HG03521 (cell line): ENCODE data around the gene EPB41L1.

Experiments
- ATAC-seq: cut with Tn5 transposase; IDR thresholded peaks from one replicate; pipeline ENCODE4 v1.9.1; 2021; ENCODE audit warnings: mild to moderate bottlenecking, moderate library complexity; ENCODE audit not compliant: unreplicated experiment

The EPB41L1 gene

DNA sequence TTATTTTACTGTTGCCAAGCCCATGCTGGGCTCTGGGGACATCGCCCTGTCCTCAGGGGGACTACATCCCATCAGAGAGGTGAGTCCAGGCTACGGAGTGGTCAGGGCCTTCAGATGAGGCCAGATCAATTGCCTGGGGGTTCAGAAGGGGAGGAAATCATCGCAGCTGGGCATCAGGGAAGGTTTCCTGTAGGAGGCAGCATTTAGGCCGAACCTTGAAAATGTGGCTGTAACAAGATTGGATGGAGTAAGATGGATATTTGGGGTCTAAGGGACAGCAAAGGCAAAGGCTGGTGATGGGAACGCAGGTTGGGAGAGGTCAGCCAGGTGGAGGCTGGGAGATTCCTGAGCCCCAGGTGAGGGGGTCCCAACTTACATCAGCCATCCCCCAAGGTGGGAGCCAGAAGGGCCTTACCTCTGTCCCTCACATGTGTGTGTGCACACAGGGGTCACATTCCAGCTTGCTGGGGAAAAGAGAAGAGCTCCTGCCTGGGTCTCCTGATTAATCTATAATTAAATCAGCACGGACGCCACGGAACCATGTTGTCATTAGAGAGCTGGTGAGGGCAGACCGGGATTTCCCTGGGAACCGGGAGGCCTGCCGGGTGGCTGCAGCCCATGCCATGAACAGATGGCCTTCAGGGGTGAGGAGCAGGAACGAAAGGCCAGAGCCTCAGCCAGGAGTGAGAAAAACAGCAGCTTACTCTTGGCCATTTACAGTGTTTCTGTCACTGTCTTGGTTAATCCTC, 121.1 kb downstream of the EPB41L1 start:
- no peak for ATAC-seq

GRCh38 chr20:36277546-36277945, 123.0 kb downstream of the EPB41L1 start:
- no peak for ATAC-seq

GRCh38 chr20:36279362-36279761, 124.8 kb downstream of the EPB41L1 start:
- no peak for ATAC-seq

- ATAC-seq, result no peak
These were observed 125.2 kb downstream of the EPB41L1 start for GRCh38 chr20:36279776-36280175.

DNA sequence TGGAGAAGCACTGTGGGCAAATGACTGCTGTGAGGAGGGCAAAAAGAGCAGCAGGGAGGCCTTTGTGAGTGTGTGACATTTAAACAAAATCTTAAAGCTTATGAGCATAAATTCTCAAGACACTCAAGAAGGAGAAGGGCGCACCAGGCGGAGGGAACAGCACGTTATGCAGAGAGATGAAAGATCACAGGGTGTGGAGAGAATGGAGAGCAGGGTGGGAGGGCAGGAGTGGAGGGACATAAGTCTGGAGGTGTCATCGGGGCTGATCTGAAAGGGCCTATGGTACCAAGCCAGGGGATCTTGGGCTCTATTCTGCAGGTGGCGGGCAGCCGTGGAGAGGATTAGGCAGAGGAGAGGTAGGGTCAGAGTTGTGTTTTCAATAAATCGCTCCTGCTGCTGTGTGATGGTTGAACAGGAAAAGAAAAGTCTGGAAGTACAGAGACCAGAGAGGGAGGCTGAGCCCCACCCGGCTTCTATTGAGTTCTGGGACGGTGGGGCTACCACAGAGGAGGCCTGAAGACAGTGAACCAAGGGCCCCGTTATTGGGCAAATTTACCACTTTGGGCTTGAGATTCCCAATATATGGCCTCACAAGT, 127.3 kb downstream of the EPB41L1 start:
- ATAC-seq, result no peak
